GM18867 (cell line): Measurements from ENCODE around the gene PCDHB7.
"Not testable (repeated sequence)": the region's sequence is repeated elsewhere in the genome, so short reads cannot be mapped to it uniquely, and the experiment has no call there.

Experiments used
- ATAC-seq: cut with Tn5 transposase; IDR thresholded peaks from one replicate; pipeline ENCODE4 v1.9.1; 2021; ENCODE audit warnings: mild to moderate bottlenecking, moderate library complexity; ENCODE audit not compliant: unreplicated experiment

The PCDHB7 gene

GRCh38 chr5:141179876-141180275 is 7.4 kb downstream of the PCDHB7 start:
- not testable (repeated sequence) for ATAC-seq

GRCh38 chr5:141180313-141180712 is 7.9 kb downstream of the PCDHB7 start:
- no peak for ATAC-seq

GRCh38 chr5:141182248-141182647 is 9.8 kb downstream of the PCDHB7 start, which contains the start of gene PCDHB16:
Gene PCDHB16, plus strand, starts transcription at chr5:141182387. Its CDS starts 173 bp downstream, at chr5:141182560.
- no peak for ATAC-seq

GRCh38 chr5:141184117-141184855 is 11.8 kb downstream of the PCDHB7 start:
- ATAC-seq, result not testable (repeated sequence)

GRCh38 chr5:141186897-141187512 is 14.6 kb downstream of the PCDHB7 start, which contains the start of gene PCDHB9:
Gene PCDHB9, plus strand, starts transcription at chr5:141187161. Its CDS starts 158 bp downstream, at chr5:141187319.
- ATAC-seq, result no peak

GRCh38 chr5:141188682-141189081 is 16.2 kb downstream of the PCDHB7 start:
- not testable (repeated sequence) for ATAC-seq

GRCh38 chr5:141189131-141189530 is 16.7 kb downstream of the PCDHB7 start:
- ATAC-seq, result not testable (repeated sequence)

GRCh38 chr5:141192110-141192725 is 19.8 kb downstream of the PCDHB7 start, which contains the start of gene PCDHB10:
Gene PCDHB10, plus strand, starts transcription at chr5:141192353. Its CDS starts 200 bp downstream, at chr5:141192553.
- ATAC-seq, result no peak

- not testable (repeated sequence) for ATAC-seq
These were observed 21.9 kb downstream of the PCDHB7 start for GRCh38 chr5:141194332-141194731.

GRCh38 chr5:141196363-141196762 is 23.9 kb downstream of the PCDHB7 start:
- no peak for ATAC-seq

- no peak for ATAC-seq
These were observed 27.2 kb downstream of the PCDHB7 start, which contains the start of gene PCDHB11 for GRCh38 chr5:141199359-141200235. Gene PCDHB11, plus strand, starts transcription at chr5:141199627. Its CDS starts 148 bp downstream, at chr5:141199775.

GRCh38 chr5:141201126-141201525 is 28.7 kb downstream of the PCDHB7 start:
- not testable (repeated sequence) for ATAC-seq

- ATAC-seq, result not testable (repeated sequence)
These were observed 29.2 kb downstream of the PCDHB7 start for GRCh38 chr5:141201646-141202045.

GRCh38 chr5:141208478-141208877 is 36.0 kb downstream of the PCDHB7 start, which contains the start of gene PCDHB12:
Gene PCDHB12, plus strand, starts transcription at chr5:141208719. Its CDS starts 189 bp downstream, at chr5:141208908.
- no peak for ATAC-seq

- ATAC-seq, result not testable (repeated sequence)
These were observed 37.8 kb downstream of the PCDHB7 start for GRCh38 chr5:141210281-141210680.

GRCh38 chr5:141210849-141211248 is 38.4 kb downstream of the PCDHB7 start:
- not testable (repeated sequence) for ATAC-seq

- ATAC-seq, result not testable (repeated sequence)
These were observed 41.4 kb downstream of the PCDHB7 start, which contains the start of gene PCDHB13 for GRCh38 chr5:141213656-141214339. Gene PCDHB13, plus strand, starts transcription at chr5:141213919. Its CDS starts 205 bp downstream, at chr5:141214124.

- not testable (repeated sequence) for ATAC-seq
These were observed 42.1 kb downstream of the PCDHB7 start for GRCh38 chr5:141214583-141214982.

- ATAC-seq, result not testable (repeated sequence)
These were observed 43.1 kb downstream of the PCDHB7 start for GRCh38 chr5:141215504-141215903.
